ENCODE measurements around the gene DRC3.
"Not testable (repeated sequence)": the region's sequence is repeated elsewhere in the genome, so short reads cannot be mapped to it uniquely, and the experiment has no call there.

DRC3 gene

GRCh38 chr17:17985555-17985954 lies 12.9 kb downstream of the DRC3 start:
- intact Hi-C loops (cut with DNase I) = no loop called here
- no peak for DNase-seq

- DNase-seq = no peak
- intact Hi-C loops (cut with DNase I) = no loop called here
Observed at GRCh38 chr17:17987187-17987896, 14.7 kb downstream of the DRC3 start.

GRCh38 chr17:17987901-17988300 lies 15.2 kb downstream of the DRC3 start:
- intact Hi-C loops (cut with DNase I) = no loop called here
- no peak for DNase-seq

- intact Hi-C loops (cut with DNase I) = no loop called here
Observed at GRCh38 chr17:17988427-17988945, 15.8 kb downstream of the DRC3 start.

GRCh38 chr17:17989081-17989480 lies 16.4 kb downstream of the DRC3 start:
- no peak for DNase-seq
- intact Hi-C loops (cut with DNase I) = no loop called here

More at GRCh38 chr17:17988427-17988945, 15.8 kb downstream of the DRC3 start:
- DNase-seq = no peak

GRCh38 chr17:17989618-17990017 lies 17.0 kb downstream of the DRC3 start:
- DNase-seq = no peak
- intact Hi-C loops (cut with DNase I) = no loop called here

GRCh38 chr17:17990282-17990681 lies 17.6 kb downstream of the DRC3 start:
- no peak for DNase-seq
- intact Hi-C loops (cut with DNase I) = no loop called here

- intact Hi-C loops (cut with DNase I) = no loop called here
- DNase-seq = no peak
Observed at GRCh38 chr17:17993366-17993765, 20.7 kb downstream of the DRC3 start.

GRCh38 chr17:17993852-17994251 lies 21.2 kb downstream of the DRC3 start:
- DNase-seq = no peak
- intact Hi-C loops (cut with DNase I) = no loop called here

- intact Hi-C loops (cut with DNase I) = no loop called here
- DNase-seq = peak in 32 of 42 donors; percentile 14 to 70 (median 32)
Observed at GRCh38 chr17:17994271-17995069, 21.8 kb downstream of the DRC3 start.

GRCh38 chr17:17995887-17996286 lies 23.2 kb downstream of the DRC3 start:
- DNase-seq; intact Hi-C loops (cut with DNase I): not testable (repeated sequence)

GRCh38 chr17:17998934-17999333 lies 26.3 kb downstream of the DRC3 start:
- DNase-seq = no peak
- intact Hi-C loops (cut with DNase I) = no loop called here

GRCh38 chr17:17999364-18000029 lies 26.8 kb downstream of the DRC3 start:
- intact Hi-C loops (cut with DNase I) = no loop called here
- no peak for DNase-seq

GRCh38 chr17:18000030-18000408 lies 27.4 kb downstream of the DRC3 start:
- intact Hi-C loops (cut with DNase I) = no loop called here
- no peak for DNase-seq

GRCh38 chr17:18002171-18002570 lies 29.5 kb downstream of the DRC3 start:
- intact Hi-C loops (cut with DNase I) = no loop called here
- DNase-seq = no peak

GRCh38 chr17:18004345-18004744 lies 31.7 kb downstream of the DRC3 start:
- DNase-seq = no peak
- intact Hi-C loops (cut with DNase I) = no loop called here

GRCh38 chr17:18004884-18005305 lies 32.2 kb downstream of the DRC3 start:
- intact Hi-C loops (cut with DNase I) = no loop called here
- peak in 1 of 42 donors; percentile 18 for DNase-seq

- intact Hi-C loops (cut with DNase I) = no loop called here
- no peak for DNase-seq
Observed at GRCh38 chr17:18005496-18005895, 32.8 kb downstream of the DRC3 start.

GRCh38 chr17:18006495-18007239 lies 34.0 kb downstream of the DRC3 start:
- intact Hi-C loops (cut with DNase I) = no loop called here
- no peak for DNase-seq

All from head of caudate nucleus (tissue), 42 donors.